Lower leg skin (tissue), 4 donors: ENCODE data around the gene MAP1LC3B. TPM values are rescaled to one million over a fixed set of nuclear protein-coding genes. Genes with fewer than 3 reads are reported as not detected.

ENCODE experiments used
- DNase-seq, 2 donors: peaks; one replicate each; pipeline ENCODE4 v3.0.0-alpha.2; 2019; ENCODE audit warnings: low spot score in 2 of 2
- H3K4me3 ChIP-seq: fragments of 200-600 bp; sonication (generic); 2 replicates; pipeline ENCODE4 v1.5.1; 2017; ENCODE audit warnings: mild to moderate bottlenecking, low read depth; ENCODE audit not compliant: poor library complexity, severe bottlenecking
- POLR2A ChIP-seq, 2 donors: fragments of 450-650 bp; IDR thresholded peaks; one replicate each; pipeline ENCODE4 v1.6.1; 2016 to 2017; ENCODE audit warnings: antibody characterized with exemption in 2 of 2, mild to moderate bottlenecking in 1 of 2, moderate library complexity in 1 of 2
- WGBS, 2 donors: methylation state at CpG; one replicate each; pipeline ENCODE4 v1.1.5; 2018; 5-methylcytosine and 5-hydroxymethylcytosine counted together
- intact Hi-C: fragments of 100-400 bp; cut with DNase I; formaldehyde crosslinking; loops from one replicate; pipeline ENCODE4 v1.15.0; 2023; ENCODE audit warnings: low total_unique reads
- total RNA-seq, 4 donors: library from RNA; depleted of rRNA; stranded (reverse); fragments of >200 nt; gene quantifications; one replicate each; pipeline ENCODE4 v1.1.0, GENCODE V29; 2016
- TF ChIP-seq, protein P1 (sequence below), 3 donors: fragments of 450-650 bp; IDR thresholded peaks; one replicate each; pipeline ENCODE4 v1.5.1; 2016; ENCODE audit warnings: antibody characterized with exemption in 3 of 3, mild to moderate bottlenecking in 3 of 3, moderate library complexity in 2 of 3

Gene MAP1LC3B
- total RNA-seq, 4 donors from 2014 or later, result 73.8 to 76.4 (median 74.5) TPM

DNA sequence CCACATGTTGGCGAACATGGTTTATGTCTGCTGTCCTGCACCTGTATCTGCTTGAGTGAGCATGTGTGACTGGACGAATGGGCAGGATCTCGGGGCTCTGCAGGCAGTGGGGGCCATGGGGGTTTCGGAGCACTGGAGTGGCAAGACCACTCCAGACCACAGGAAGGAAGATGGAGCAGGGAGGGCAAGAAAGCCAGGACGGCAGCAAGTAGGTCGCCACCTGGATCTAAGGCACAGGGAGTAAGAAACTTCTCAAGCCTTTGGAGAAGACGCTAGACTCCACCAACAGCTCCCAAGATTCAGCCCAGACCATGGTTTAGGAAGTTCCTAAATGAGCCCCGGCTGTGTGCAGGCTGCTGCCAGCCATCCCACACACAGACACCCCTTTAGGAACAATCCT is 42.1 kb upstream of the MAP1LC3B start:
- DNase-seq, result no peak
- WGBS, 2 donors, result 83 to 89% methylated on average over 8 of the region's 8 CpGs
- TF ChIP-seq, protein P1, sequence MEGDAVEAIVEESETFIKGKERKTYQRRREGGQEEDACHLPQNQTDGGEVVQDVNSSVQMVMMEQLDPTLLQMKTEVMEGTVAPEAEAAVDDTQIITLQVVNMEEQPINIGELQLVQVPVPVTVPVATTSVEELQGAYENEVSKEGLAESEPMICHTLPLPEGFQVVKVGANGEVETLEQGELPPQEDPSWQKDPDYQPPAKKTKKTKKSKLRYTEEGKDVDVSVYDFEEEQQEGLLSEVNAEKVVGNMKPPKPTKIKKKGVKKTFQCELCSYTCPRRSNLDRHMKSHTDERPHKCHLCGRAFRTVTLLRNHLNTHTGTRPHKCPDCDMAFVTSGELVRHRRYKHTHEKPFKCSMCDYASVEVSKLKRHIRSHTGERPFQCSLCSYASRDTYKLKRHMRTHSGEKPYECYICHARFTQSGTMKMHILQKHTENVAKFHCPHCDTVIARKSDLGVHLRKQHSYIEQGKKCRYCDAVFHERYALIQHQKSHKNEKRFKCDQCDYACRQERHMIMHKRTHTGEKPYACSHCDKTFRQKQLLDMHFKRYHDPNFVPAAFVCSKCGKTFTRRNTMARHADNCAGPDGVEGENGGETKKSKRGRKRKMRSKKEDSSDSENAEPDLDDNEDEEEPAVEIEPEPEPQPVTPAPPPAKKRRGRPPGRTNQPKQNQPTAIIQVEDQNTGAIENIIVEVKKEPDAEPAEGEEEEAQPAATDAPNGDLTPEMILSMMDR (IDR thresholded peaks at IDR 0.05), result no peak
- TF ChIP-seq POLR2A (IDR thresholded peaks at IDR 0.05), result no peak
- intact Hi-C loops, result no loop called here
- H3K4me3 ChIP-seq, result no peak overlapping the region

DNA sequence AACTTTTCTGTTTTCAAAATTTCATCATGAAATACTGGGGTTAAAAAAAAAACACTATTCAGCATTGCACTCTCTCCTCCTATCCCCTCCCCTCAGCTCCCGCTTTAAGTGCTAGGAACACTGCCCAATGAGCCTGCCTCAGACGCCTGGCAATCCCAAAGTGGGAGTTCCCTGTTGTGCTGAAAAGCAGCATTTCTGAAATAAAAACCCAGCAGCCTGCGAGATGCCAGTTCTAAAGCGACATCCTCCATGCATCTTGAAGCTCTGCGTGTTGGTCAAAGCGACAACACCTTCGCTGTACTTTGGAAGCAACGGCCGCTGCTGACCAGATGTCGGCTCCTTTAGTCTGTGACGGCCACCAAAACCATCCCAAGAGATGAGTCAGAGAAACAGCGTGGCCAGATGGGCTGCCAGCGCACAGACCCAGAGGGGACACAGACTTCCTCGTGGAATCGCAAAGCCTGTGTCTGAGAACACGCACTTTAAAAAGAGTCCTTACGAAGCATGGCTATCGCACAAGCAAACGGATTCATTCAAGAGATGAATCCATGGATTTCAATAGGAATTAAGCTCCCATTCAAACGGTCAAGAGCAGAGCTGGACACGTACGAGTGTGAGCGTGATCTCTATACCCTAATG is 41.3 kb upstream of the MAP1LC3B start:
- TF ChIP-seq, protein P1 (IDR thresholded peaks at IDR 0.05), result no peak
- TF ChIP-seq POLR2A (IDR thresholded peaks at IDR 0.05), result no peak
- WGBS, 2 donors, result 63 to 71% methylated on average over 23 of the region's 23 CpGs
- DNase-seq, result no peak
- intact Hi-C loops, result no loop called here
- H3K4me3 ChIP-seq, result no peak overlapping the region

DNA sequence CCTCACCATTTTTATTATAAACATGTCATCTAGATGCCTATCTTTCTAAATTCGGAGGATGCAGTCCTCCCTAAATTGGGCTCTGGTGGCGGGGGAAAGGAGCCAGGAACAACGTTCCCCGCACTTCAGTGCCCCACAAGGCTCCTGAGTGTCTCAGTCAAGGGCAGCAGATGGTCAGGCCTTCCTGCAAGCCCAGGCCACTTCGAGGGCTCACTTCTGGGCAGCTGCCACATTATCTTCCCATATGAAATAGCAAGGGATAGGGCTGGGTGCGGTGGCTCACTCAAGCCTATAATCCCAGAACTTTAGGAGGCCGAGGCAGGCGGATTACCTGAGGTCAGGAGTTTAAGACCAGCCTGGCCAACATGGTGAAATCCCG is 40.8 kb upstream of the MAP1LC3B start:
- intact Hi-C loops, result no loop called here
- 69 to 80% methylated on average over 8 to 9 of the region's 9 CpGs for WGBS, 2 donors
- H3K4me3 ChIP-seq, result no peak overlapping the region
- TF ChIP-seq, protein P1 (IDR thresholded peaks at IDR 0.05), result no peak
- no peak for TF ChIP-seq POLR2A (IDR thresholded peaks at IDR 0.05)
- DNase-seq, result no peak

DNA sequence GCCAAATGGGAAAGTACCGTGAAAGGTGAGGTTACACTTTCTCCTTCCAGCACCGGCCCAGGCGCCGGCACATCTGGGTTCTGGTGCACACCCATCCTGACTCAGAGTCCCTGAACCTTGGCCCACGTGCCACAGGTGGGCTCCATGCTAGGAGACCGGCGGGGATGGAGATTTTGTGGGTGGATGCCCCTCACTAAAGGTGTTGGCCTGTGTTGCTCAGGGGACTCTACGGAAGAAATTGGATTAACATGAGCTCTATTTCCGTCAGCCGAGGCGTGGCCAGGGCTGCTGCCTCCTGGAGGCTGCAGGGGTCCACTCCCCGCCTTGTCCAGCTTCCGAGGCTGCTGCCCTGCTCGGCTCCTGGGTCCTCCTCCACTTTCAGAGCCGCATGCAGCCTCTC is 39.3 kb upstream of the MAP1LC3B start:
- H3K4me3 ChIP-seq, result no peak overlapping the region
- intact Hi-C loops, result no loop called here
- no peak for DNase-seq
- WGBS, 2 donors, result 81 to 90% methylated on average over 15 of the region's 15 CpGs
- no peak for TF ChIP-seq POLR2A (IDR thresholded peaks at IDR 0.05)
- TF ChIP-seq, protein P1 (IDR thresholded peaks at IDR 0.05), result no peak

DNA sequence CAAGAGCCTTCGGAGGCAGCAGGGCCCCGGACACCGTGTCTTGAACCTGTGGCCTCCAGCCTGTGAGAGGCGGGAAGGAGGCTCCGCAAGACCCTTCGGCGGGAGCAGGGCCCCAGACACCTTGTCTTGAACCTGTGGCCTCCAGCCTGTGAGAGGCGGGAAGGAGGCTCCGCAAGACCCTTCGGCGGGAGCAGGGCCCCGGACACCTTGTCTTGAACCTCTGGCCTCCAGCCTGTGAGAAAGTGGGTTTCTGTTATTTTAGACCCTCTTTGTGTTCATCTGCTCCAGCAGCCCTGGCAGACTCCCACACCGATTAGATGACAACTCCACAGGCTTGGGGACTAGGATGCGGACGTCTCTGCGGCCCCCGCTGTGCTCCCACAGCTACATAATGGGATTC is 38.5 kb upstream of the MAP1LC3B start:
- TF ChIP-seq, protein P1 (IDR thresholded peaks at IDR 0.05), result no peak
- no peak for TF ChIP-seq POLR2A (IDR thresholded peaks at IDR 0.05)
- WGBS, 2 donors, result 93 to 95% methylated on average over 16 to 17 of the region's 17 CpGs
- DNase-seq, result no peak
- H3K4me3 ChIP-seq, result no peak overlapping the region
- intact Hi-C loops, result no loop called here

DNA sequence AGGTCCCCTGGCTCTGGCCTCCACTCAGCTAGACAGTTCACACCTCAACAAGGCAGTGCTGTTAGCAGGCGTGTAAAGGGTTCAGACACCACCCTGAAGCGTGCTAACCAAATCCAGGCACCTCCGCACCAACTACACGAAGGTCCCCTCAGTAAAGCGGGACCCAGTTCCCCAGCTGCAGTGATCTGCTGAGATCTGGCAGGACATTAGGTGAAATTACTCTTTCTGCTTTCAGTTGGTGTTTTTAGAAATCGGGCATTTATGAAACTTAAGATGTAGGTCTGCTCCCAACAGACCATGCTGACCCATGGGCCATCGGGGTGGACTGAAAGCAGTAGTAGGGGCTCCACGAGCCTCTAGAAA is 35.7 kb upstream of the MAP1LC3B start:
- 90 to 92% methylated on average over 8 of the region's 8 CpGs for WGBS, 2 donors
- no peak for DNase-seq
- TF ChIP-seq, protein P1 (IDR thresholded peaks at IDR 0.05), result no peak
- no peak for TF ChIP-seq POLR2A (IDR thresholded peaks at IDR 0.05)
- intact Hi-C loops, result no loop called here
- no peak overlapping the region for H3K4me3 ChIP-seq
